ENCODE measurements around the gene PKD2L1.

DNA sequence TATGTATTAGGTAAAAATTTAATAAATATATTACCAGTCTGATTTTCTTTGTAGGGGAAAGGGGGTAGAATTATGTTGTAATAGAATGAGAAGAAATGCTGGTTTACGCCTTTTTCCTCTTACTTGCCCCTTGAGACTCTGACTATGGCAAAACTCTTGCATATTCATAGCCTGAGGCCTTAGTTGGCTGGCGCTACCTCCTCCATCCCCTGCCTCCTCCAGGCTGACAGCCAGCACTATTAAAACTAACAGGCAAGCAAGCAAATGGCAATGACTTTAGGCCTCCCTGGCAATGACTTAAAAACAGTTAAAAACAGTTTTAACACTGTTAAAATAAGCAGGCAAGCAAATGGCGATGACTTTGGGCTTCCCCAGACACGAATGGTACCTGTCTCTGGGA, 14.4 kb downstream of the PKD2L1 start:
- TF ChIP-seq, protein P1, sequence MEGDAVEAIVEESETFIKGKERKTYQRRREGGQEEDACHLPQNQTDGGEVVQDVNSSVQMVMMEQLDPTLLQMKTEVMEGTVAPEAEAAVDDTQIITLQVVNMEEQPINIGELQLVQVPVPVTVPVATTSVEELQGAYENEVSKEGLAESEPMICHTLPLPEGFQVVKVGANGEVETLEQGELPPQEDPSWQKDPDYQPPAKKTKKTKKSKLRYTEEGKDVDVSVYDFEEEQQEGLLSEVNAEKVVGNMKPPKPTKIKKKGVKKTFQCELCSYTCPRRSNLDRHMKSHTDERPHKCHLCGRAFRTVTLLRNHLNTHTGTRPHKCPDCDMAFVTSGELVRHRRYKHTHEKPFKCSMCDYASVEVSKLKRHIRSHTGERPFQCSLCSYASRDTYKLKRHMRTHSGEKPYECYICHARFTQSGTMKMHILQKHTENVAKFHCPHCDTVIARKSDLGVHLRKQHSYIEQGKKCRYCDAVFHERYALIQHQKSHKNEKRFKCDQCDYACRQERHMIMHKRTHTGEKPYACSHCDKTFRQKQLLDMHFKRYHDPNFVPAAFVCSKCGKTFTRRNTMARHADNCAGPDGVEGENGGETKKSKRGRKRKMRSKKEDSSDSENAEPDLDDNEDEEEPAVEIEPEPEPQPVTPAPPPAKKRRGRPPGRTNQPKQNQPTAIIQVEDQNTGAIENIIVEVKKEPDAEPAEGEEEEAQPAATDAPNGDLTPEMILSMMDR (optimal IDR thresholded peaks at IDR 0.05 in 1 of 3, IDR thresholded peaks at IDR 0.05 in 1 of 3, conservative IDR thresholded peaks at IDR 0.05 in 1 of 3; ENCODE audit: extremely low read depth in 1 of 3, insufficient read depth in 2 of 3, low read length in 3 of 3), result no peak
- no peak for TF ChIP-seq EZH2 (IDR thresholded peaks at IDR 0.05; ENCODE audit: low read length)

Data from keratinocyte (primary cell).